Ishikawa (cell line): ENCODE data around the gene PHF20.

ENCODE experiments used
- CEBPB ChIP-seq: IDR thresholded peaks from 2 replicates; pipeline ENCODE4 v1.6.1; 2012
- CREB1 ChIP-seq: IDR thresholded peaks from 2 replicates; pipeline ENCODE4 v1.6.1; 2012; ENCODE audit warnings: low read depth
- EGR1 ChIP-seq: IDR thresholded peaks from 2 replicates; pipeline ENCODE4 v1.6.1; 2012
- EP300 ChIP-seq: IDR thresholded peaks from 2 replicates; pipeline ENCODE4 v1.6.1; 2012; ENCODE audit warnings: borderline replicate concordance
- FOXM1 ChIP-seq: IDR thresholded peaks from 2 replicates; pipeline ENCODE4 v1.6.1; 2012; ENCODE audit warnings: low read depth, borderline replicate concordance
- NFIC ChIP-seq: IDR thresholded peaks from 2 replicates; pipeline ENCODE4 v1.6.1; 2012
- RAD21 ChIP-seq: IDR thresholded peaks from 2 replicates; pipeline ENCODE4 v1.6.1; 2012; ENCODE audit warnings: low read depth
- TAF1 ChIP-seq: IDR thresholded peaks from 2 replicates; pipeline ENCODE4 v1.6.1; 2012; ENCODE audit warnings: low read depth, mild to moderate bottlenecking
- TCF12 ChIP-seq: IDR thresholded peaks from 2 replicates; pipeline ENCODE4 v1.6.1; 2012; ENCODE audit warnings: low read depth
- TEAD4 ChIP-seq: IDR thresholded peaks from 2 replicates; pipeline ENCODE4 v1.6.1; 2012
- YY1 ChIP-seq: IDR thresholded peaks from 2 replicates; pipeline ENCODE4 v1.6.1; 2012; ENCODE audit warnings: low read depth
- ZBTB7A ChIP-seq: IDR thresholded peaks from 2 replicates; pipeline ENCODE4 v1.6.1; 2012; ENCODE audit warnings: low read depth
- TF ChIP-seq, protein P1 (sequence below): IDR thresholded peaks from 2 replicates; pipeline ENCODE4 v1.6.1; 2012
- TF ChIP-seq, protein P2 (sequence below): IDR thresholded peaks from 2 replicates; pipeline ENCODE4 v1.6.1; 2012; ENCODE audit warnings: low read depth, mild to moderate bottlenecking
- TF ChIP-seq, protein P3 (sequence below): IDR thresholded peaks from 2 replicates; pipeline ENCODE4 v1.6.1; 2012

The PHF20 gene

GRCh38 chr20:35871259-35871771 lies 99.5 kb downstream of the PHF20 start:
- TF ChIP-seq EP300 = no peak
- no peak for TF ChIP-seq TEAD4
- TF ChIP-seq FOXM1 = no peak
- TF ChIP-seq CREB1 = no peak
- TF ChIP-seq, protein P1, sequence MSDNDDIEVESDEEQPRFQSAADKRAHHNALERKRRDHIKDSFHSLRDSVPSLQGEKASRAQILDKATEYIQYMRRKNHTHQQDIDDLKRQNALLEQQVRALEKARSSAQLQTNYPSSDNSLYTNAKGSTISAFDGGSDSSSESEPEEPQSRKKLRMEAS = no peak
- no peak for TF ChIP-seq NFIC
- TF ChIP-seq, protein P2, sequence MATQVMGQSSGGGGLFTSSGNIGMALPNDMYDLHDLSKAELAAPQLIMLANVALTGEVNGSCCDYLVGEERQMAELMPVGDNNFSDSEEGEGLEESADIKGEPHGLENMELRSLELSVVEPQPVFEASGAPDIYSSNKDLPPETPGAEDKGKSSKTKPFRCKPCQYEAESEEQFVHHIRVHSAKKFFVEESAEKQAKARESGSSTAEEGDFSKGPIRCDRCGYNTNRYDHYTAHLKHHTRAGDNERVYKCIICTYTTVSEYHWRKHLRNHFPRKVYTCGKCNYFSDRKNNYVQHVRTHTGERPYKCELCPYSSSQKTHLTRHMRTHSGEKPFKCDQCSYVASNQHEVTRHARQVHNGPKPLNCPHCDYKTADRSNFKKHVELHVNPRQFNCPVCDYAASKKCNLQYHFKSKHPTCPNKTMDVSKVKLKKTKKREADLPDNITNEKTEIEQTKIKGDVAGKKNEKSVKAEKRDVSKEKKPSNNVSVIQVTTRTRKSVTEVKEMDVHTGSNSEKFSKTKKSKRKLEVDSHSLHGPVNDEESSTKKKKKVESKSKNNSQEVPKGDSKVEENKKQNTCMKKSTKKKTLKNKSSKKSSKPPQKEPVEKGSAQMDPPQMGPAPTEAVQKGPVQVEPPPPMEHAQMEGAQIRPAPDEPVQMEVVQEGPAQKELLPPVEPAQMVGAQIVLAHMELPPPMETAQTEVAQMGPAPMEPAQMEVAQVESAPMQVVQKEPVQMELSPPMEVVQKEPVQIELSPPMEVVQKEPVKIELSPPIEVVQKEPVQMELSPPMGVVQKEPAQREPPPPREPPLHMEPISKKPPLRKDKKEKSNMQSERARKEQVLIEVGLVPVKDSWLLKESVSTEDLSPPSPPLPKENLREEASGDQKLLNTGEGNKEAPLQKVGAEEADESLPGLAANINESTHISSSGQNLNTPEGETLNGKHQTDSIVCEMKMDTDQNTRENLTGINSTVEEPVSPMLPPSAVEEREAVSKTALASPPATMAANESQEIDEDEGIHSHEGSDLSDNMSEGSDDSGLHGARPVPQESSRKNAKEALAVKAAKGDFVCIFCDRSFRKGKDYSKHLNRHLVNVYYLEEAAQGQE = no peak

DNA sequence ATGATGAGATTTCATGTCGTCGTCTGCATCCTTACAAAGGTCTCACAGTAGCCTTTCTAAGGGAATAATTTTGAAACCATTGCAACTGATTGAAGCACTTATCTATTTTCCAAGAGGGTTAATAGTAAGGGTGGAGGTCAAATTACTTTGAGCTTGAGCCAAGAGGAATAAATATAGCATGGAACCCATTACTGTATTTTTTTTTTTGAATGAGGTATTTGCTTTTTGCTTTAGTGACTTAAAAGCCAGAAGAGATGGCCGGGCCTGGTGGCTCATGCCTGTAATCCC lies 104.2 kb downstream of the PHF20 start:
- no peak for TF ChIP-seq NFIC
- no peak for TF ChIP-seq TAF1
- no peak for TF ChIP-seq FOXM1
- TF ChIP-seq RAD21 = no peak
- TF ChIP-seq EGR1 = no peak
- TF ChIP-seq, protein P3, sequence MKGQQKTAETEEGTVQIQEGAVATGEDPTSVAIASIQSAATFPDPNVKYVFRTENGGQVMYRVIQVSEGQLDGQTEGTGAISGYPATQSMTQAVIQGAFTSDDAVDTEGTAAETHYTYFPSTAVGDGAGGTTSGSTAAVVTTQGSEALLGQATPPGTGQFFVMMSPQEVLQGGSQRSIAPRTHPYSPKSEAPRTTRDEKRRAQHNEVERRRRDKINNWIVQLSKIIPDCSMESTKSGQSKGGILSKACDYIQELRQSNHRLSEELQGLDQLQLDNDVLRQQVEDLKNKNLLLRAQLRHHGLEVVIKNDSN = no peak
- TF ChIP-seq EP300 = no peak
- TF ChIP-seq, protein P2 = no peak
- no peak for TF ChIP-seq TCF12
- no peak for TF ChIP-seq YY1
- no peak for TF ChIP-seq TEAD4
- TF ChIP-seq, protein P1 = no peak
- TF ChIP-seq CEBPB = no peak
- TF ChIP-seq ZBTB7A = no peak
- TF ChIP-seq CREB1 = no peak

- no peak for TF ChIP-seq RAD21
- TF ChIP-seq, protein P3 = no peak
- no peak for TF ChIP-seq FOXM1
- TF ChIP-seq, protein P1 = no peak
- no peak for TF ChIP-seq TAF1
- TF ChIP-seq TEAD4 = no peak
- TF ChIP-seq NFIC = no peak
Measured at GRCh38 chr20:35877611-35878010, 105.8 kb downstream of the PHF20 start.

DNA sequence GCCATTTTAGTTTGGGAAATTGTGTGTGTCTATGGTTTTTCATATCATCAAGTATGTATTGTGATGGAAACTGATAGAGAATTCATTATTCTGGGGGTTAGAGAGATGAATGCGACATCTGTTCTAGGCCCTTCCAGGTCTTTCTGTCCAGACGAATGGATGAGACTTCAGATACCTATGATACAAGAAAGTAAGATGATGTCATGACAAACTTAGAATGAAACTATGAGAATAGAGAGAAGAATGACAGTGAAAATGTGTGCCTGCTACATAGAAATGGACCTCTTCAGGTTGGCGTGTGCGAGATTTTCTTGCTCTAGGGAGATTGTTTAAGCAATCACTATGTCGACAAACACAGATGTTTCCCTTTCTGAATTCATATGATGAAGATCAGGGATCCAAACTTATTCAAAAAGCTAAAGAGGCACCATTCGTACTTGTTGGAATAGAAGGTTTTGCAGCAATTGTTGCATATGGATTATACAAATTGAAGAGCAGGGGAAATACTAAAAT lies 106.4 kb downstream of the PHF20 start:
- no peak for TF ChIP-seq TEAD4
- TF ChIP-seq, protein P3 = no peak
- TF ChIP-seq CREB1 = no peak
- TF ChIP-seq RAD21 = no peak
- no peak for TF ChIP-seq TAF1

- TF ChIP-seq, protein P2 = no peak
- TF ChIP-seq, protein P3 = no peak
- TF ChIP-seq ZBTB7A (no peak), RAD21 (no peak), TEAD4 (no peak), TCF12 (no peak), CEBPB (no peak), CREB1 (no peak), TAF1 (no peak), NFIC (no peak), YY1 (no peak), EP300 (no peak), EGR1 (no peak), FOXM1 (no peak)
- TF ChIP-seq, protein P1 = no peak
Measured at GRCh38 chr20:35881676-35882075, 109.9 kb downstream of the PHF20 start.
